ENCODE measurements around the gene EXT2. TPM values are rescaled to one million over a fixed set of nuclear protein-coding genes. Genes with fewer than 3 reads are reported as not detected.

The EXT2 gene
- total and polyA plus RNA-seq, 2 experiments from 2014 or later = 15.9 to 48.6 TPM

DNA sequence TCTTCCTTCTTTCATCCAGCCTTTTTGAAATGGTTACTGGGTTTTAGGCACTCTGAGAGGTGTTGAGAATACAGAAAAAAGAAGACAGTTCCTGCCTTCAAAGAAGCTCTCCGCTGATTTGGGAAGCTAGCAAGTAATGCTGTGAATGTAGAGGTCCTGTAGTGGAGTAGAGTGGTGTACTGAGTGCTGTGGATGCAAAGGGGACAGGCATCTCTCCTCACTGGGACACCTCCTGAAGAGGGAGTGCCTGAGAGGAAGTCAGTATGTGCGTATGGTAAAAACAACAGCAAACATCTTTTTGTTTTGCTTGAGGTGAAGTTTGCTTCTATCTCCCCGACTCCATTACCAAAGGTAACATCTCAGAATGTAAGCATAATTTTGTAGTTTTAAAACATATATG, 77.5 kb downstream of the EXT2 start:
- Histone ChIP-seq H3K36me3 (ENCODE audit: insufficient read depth) (no peaks in the 10 kb centered on the region), H2AFZ (no peak overlapping the region), H3F3A (replicated peaks; ENCODE audit: low read depth) (no peaks in the 10 kb centered on the region), H3K79me2 (replicated peaks; ENCODE audit: insufficient read depth) (no peaks in the 10 kb centered on the region), H3K4me2 (no peak overlapping the region), H3K9me2 (ENCODE audit: insufficient read depth) (no peaks in the 10 kb centered on the region), H4K20me1 (replicated peaks; ENCODE audit: insufficient read depth) (no peaks in the 10 kb centered on the region), H3K27me3 (ENCODE audit: insufficient read depth) (no peaks in the 10 kb centered on the region), H3K4me1 (ENCODE audit: insufficient read depth) (peaks cover 15% of the 10 kb centered on the region), H3K4me3 (no peak overlapping the region), H3K27ac (ENCODE audit: low read depth) (no peak overlapping the region)
- Mint-ChIP-seq H3K27me3 (ENCODE audit: insufficient read depth, low read depth, poor library complexity) (peaks cover 2% of the 10 kb centered on the region), H3K4me3 (no peak overlapping the region), H3K27ac (no peak overlapping the region; the same call in 1 of the 2 replicates), H3K4me1 (peaks cover 22% of the 10 kb centered on the region), H3K36me3 (ENCODE audit: low read depth) (peaks cover 5% of the 10 kb centered on the region; the same call in 2 of the 3 replicates), H3K9me3 (no peaks in the 10 kb centered on the region)
- DNase-seq (ENCODE audit: low spot score) (no peak), ATAC-seq (peak; percentile 55)
- TF ChIP-seq, protein P1, sequence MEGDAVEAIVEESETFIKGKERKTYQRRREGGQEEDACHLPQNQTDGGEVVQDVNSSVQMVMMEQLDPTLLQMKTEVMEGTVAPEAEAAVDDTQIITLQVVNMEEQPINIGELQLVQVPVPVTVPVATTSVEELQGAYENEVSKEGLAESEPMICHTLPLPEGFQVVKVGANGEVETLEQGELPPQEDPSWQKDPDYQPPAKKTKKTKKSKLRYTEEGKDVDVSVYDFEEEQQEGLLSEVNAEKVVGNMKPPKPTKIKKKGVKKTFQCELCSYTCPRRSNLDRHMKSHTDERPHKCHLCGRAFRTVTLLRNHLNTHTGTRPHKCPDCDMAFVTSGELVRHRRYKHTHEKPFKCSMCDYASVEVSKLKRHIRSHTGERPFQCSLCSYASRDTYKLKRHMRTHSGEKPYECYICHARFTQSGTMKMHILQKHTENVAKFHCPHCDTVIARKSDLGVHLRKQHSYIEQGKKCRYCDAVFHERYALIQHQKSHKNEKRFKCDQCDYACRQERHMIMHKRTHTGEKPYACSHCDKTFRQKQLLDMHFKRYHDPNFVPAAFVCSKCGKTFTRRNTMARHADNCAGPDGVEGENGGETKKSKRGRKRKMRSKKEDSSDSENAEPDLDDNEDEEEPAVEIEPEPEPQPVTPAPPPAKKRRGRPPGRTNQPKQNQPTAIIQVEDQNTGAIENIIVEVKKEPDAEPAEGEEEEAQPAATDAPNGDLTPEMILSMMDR (conservative IDR thresholded peaks at IDR 0.05; ENCODE audit: low read depth in 2 of 2) = no peak
- TF ChIP-seq, protein P2, sequence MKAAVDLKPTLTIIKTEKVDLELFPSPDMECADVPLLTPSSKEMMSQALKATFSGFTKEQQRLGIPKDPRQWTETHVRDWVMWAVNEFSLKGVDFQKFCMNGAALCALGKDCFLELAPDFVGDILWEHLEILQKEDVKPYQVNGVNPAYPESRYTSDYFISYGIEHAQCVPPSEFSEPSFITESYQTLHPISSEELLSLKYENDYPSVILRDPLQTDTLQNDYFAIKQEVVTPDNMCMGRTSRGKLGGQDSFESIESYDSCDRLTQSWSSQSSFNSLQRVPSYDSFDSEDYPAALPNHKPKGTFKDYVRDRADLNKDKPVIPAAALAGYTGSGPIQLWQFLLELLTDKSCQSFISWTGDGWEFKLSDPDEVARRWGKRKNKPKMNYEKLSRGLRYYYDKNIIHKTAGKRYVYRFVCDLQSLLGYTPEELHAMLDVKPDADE (IDR thresholded peaks at IDR 0.05) = no peak
- TF ChIP-seq NANOG (IDR thresholded peaks at IDR 0.05; ENCODE audit: borderline replicate concordance) (no peak), CREB1 (CRISPR knock-in tag; IDR thresholded peaks at IDR 0.05; ENCODE audit: low read depth) (no peak), STAT1 (IDR thresholded peaks at IDR 0.05; ENCODE audit: unreplicated experiment) (no peak), JUNB (IDR thresholded peaks at IDR 0.05; ENCODE audit: unreplicated experiment) (no peak), POLR2AphosphoS5 (IDR thresholded peaks at IDR 0.05; ENCODE audit: low read depth) (no peak), ZNF114 (CRISPR knock-in tag; IDR thresholded peaks at IDR 0.05) (no peak), ZNF331 (CRISPR knock-in tag; IDR thresholded peaks at IDR 0.05; ENCODE audit: low read depth) (no peak), EZH2 (IDR thresholded peaks at IDR 0.05; ENCODE audit: low read depth, unreplicated experiment) (no peak), EZH2phosphoT487 (IDR thresholded peaks at IDR 0.05; ENCODE audit: unreplicated experiment) (no peak)
- TF ChIP-seq, protein P3, sequence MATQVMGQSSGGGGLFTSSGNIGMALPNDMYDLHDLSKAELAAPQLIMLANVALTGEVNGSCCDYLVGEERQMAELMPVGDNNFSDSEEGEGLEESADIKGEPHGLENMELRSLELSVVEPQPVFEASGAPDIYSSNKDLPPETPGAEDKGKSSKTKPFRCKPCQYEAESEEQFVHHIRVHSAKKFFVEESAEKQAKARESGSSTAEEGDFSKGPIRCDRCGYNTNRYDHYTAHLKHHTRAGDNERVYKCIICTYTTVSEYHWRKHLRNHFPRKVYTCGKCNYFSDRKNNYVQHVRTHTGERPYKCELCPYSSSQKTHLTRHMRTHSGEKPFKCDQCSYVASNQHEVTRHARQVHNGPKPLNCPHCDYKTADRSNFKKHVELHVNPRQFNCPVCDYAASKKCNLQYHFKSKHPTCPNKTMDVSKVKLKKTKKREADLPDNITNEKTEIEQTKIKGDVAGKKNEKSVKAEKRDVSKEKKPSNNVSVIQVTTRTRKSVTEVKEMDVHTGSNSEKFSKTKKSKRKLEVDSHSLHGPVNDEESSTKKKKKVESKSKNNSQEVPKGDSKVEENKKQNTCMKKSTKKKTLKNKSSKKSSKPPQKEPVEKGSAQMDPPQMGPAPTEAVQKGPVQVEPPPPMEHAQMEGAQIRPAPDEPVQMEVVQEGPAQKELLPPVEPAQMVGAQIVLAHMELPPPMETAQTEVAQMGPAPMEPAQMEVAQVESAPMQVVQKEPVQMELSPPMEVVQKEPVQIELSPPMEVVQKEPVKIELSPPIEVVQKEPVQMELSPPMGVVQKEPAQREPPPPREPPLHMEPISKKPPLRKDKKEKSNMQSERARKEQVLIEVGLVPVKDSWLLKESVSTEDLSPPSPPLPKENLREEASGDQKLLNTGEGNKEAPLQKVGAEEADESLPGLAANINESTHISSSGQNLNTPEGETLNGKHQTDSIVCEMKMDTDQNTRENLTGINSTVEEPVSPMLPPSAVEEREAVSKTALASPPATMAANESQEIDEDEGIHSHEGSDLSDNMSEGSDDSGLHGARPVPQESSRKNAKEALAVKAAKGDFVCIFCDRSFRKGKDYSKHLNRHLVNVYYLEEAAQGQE (IDR thresholded peaks at IDR 0.05; ENCODE audit: unreplicated experiment) = no peak
- TF ChIP-seq, protein P4, sequence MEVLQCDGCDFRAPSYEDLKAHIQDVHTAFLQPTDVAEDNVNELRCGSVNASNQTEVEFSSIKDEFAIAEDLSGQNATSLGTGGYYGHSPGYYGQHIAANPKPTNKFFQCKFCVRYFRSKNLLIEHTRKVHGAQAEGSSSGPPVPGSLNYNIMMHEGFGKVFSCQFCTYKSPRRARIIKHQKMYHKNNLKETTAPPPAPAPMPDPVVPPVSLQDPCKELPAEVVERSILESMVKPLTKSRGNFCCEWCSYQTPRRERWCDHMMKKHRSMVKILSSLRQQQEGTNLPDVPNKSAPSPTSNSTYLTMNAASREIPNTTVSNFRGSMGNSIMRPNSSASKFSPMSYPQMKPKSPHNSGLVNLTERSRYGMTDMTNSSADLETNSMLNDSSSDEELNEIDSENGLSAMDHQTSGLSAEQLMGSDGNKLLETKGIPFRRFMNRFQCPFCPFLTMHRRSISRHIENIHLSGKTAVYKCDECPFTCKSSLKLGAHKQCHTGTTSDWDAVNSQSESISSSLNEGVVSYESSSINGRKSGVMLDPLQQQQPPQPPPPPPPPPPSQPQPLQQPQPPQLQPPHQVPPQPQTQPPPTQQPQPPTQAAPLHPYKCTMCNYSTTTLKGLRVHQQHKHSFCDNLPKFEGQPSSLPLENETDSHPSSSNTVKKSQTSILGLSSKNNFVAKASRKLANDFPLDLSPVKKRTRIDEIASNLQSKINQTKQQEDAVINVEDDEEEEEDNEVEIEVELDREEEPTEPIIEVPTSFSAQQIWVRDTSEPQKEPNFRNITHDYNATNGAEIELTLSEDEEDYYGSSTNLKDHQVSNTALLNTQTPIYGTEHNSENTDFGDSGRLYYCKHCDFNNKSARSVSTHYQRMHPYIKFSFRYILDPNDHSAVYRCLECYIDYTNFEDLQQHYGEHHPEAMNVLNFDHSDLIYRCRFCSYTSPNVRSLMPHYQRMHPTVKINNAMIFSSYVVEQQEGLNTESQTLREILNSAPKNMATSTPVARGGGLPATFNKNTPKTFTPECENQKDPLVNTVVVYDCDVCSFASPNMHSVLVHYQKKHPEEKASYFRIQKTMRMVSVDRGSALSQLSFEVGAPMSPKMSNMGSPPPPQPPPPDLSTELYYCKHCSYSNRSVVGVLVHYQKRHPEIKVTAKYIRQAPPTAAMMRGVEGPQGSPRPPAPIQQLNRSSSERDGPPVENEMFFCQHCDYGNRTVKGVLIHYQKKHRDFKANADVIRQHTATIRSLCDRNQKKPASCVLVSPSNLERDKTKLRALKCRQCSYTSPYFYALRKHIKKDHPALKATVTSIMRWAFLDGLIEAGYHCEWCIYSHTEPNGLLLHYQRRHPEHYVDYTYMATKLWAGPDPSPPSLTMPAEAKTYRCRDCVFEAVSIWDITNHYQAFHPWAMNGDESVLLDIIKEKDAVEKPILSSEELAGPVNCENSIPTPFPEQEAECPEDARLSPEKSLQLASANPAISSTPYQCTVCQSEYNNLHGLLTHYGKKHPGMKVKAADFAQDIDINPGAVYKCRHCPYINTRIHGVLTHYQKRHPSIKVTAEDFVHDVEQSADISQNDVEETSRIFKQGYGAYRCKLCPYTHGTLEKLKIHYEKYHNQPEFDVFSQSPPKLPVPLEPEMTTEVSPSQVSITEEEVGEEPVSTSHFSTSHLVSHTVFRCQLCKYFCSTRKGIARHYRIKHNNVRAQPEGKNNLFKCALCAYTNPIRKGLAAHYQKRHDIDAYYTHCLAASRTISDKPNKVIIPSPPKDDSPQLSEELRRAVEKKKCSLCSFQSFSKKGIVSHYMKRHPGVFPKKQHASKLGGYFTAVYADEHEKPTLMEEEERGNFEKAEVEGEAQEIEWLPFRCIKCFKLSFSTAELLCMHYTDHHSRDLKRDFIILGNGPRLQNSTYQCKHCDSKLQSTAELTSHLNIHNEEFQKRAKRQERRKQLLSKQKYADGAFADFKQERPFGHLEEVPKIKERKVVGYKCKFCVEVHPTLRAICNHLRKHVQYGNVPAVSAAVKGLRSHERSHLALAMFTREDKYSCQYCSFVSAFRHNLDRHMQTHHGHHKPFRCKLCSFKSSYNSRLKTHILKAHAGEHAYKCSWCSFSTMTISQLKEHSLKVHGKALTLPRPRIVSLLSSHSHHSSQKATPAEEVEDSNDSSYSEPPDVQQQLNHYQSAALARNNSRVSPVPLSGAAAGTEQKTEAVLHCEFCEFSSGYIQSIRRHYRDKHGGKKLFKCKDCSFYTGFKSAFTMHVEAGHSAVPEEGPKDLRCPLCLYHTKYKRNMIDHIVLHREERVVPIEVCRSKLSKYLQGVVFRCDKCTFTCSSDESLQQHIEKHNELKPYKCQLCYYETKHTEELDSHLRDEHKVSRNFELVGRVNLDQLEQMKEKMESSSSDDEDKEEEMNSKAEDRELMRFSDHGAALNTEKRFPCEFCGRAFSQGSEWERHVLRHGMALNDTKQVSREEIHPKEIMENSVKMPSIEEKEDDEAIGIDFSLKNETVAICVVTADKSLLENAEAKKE (CRISPR knock-in tag; IDR thresholded peaks at IDR 0.05) = no peak
